Measurements from ENCODE around the gene TSC1. TPM values are rescaled to one million over a fixed set of nuclear protein-coding genes. Genes with fewer than 3 reads are reported as not detected.

TSC1 gene
- total RNA-seq, 2 donors from 2014 or later: 27.7 to 82.2 TPM

DNA sequence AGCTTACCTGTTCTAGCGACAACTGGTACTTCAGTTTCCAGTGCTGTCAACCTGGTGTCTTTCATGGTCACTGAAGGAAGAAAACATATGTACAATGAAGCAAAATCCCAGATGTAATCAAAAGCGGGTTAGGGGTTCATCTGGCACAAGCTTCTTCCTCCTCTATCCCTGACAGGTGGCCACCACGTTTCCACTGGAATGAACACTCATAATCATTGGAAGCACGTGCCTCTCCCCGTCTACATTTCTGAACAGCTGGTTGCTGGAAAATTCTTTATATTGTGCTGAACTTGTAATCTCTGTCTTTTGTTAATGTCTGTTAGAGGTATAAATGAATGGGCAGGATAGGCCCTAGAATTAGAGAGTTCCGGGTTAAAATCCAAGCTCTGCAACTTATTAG lies 9.4 kb downstream of the TSC1 start:
- WGBS: 86% methylated on average over 6 of the region's 6 CpGs
- Histone ChIP-seq H3K27me3 (replicated peaks; ENCODE audit: insufficient read depth) (no peaks in the 10 kb centered on the region), H3K36me3 (peaks cover 0 to 4% of the 10 kb centered on the region in 2 donors), H3K9me3 (no peaks in the 10 kb centered on the region), H3K4me1 (replicated peaks) (no peaks in the 10 kb centered on the region), H3K27ac (no peak overlapping the region), H3K4me3 (no peak overlapping the region)
- intact Hi-C loops (cut with DNase I): no loop called here
- TF ChIP-seq, protein P1, sequence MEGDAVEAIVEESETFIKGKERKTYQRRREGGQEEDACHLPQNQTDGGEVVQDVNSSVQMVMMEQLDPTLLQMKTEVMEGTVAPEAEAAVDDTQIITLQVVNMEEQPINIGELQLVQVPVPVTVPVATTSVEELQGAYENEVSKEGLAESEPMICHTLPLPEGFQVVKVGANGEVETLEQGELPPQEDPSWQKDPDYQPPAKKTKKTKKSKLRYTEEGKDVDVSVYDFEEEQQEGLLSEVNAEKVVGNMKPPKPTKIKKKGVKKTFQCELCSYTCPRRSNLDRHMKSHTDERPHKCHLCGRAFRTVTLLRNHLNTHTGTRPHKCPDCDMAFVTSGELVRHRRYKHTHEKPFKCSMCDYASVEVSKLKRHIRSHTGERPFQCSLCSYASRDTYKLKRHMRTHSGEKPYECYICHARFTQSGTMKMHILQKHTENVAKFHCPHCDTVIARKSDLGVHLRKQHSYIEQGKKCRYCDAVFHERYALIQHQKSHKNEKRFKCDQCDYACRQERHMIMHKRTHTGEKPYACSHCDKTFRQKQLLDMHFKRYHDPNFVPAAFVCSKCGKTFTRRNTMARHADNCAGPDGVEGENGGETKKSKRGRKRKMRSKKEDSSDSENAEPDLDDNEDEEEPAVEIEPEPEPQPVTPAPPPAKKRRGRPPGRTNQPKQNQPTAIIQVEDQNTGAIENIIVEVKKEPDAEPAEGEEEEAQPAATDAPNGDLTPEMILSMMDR (IDR thresholded peaks at IDR 0.05): no peak
- TF ChIP-seq POLR2AphosphoS5 (IDR thresholded peaks at IDR 0.05) (no peak), POLR2A (IDR thresholded peaks at IDR 0.05) (no peak)
- DNase-seq (ENCODE audit: low spot score): no peak

- Histone ChIP-seq H3K9me3 (no peaks in the 10 kb centered on the region), H3K27ac (no peak overlapping the region), H3K27me3 (replicated peaks; ENCODE audit: insufficient read depth) (no peaks in the 10 kb centered on the region), H3K36me3 (peaks cover 0 to 4% of the 10 kb centered on the region in 2 donors), H3K4me1 (replicated peaks) (no peaks in the 10 kb centered on the region), H3K4me3 (no peak overlapping the region)
- DNase-seq (ENCODE audit: low spot score): no peak
- intact Hi-C loops (cut with DNase I): no loop called here
- no peak for TF ChIP-seq POLR2AphosphoS5 (IDR thresholded peaks at IDR 0.05)
- TF ChIP-seq, protein P1 (IDR thresholded peaks at IDR 0.05): no peak
- no peak for TF ChIP-seq POLR2A (IDR thresholded peaks at IDR 0.05)
- WGBS: 82% methylated on average over 9 of the region's 9 CpGs
Observed at GRCh38 chr9:132931178-132931735, 13.2 kb downstream of the TSC1 start.

DNA sequence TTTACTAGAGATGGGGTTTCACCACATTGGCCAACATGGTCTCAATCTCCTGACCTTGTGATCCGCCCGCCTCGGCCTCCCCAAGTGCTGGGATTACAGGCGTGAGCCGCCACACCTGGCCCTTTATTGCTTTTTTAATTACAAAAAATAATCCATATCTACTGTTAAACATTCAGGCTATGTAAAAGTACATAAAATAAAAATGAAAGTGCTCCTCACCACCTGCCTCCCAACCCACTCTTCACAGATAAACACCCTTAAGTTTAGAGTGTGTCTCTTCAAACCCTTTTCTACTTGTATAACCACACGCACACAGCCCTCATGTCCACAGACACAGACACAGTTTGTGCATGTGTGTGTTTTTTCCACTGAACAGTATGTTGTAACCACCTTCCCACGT lies 16.7 kb downstream of the TSC1 start:
- no peaks in the 10 kb centered on the region for H3K27me3 ChIP-seq (replicated peaks; ENCODE audit: insufficient read depth)
- H3K9me3 ChIP-seq: no peaks in the 10 kb centered on the region
- WGBS: 87% methylated on average over 7 of the region's 7 CpGs
- H3K4me3 ChIP-seq: no peak overlapping the region
- no peak overlapping the region for H3K27ac ChIP-seq
- no peak for DNase-seq (ENCODE audit: low spot score)
- TF ChIP-seq POLR2A (IDR thresholded peaks at IDR 0.05): no peak
- no peaks in the 10 kb centered on the region for H3K36me3 ChIP-seq
- no peaks in the 10 kb centered on the region for H3K4me1 ChIP-seq (replicated peaks)
- intact Hi-C loops (cut with DNase I): no loop called here

GRCh38 chr9:132923346-132923902 lies 21.0 kb downstream of the TSC1 start:
- no peaks in the 10 kb centered on the region for H3K4me1 ChIP-seq (replicated peaks)
- DNase-seq (ENCODE audit: low spot score): no peak
- TF ChIP-seq POLR2A (IDR thresholded peaks at IDR 0.05): no peak
- TF ChIP-seq POLR2AphosphoS5 (IDR thresholded peaks at IDR 0.05): no peak
- TF ChIP-seq, protein P1 (IDR thresholded peaks at IDR 0.05): no peak
- no peaks in the 10 kb centered on the region for H3K27me3 ChIP-seq (replicated peaks; ENCODE audit: insufficient read depth)
- H3K36me3 ChIP-seq: peaks cover 0 to 10% of the 10 kb centered on the region in 2 donors
- H3K9me3 ChIP-seq: no peaks in the 10 kb centered on the region
- H3K27ac ChIP-seq: no peak overlapping the region
- no peak overlapping the region for H3K4me3 ChIP-seq
- WGBS: 84% methylated on average over 9 of the region's 9 CpGs
- intact Hi-C loops (cut with DNase I): no loop called here

GRCh38 chr9:132919614-132920268 lies 24.7 kb downstream of the TSC1 start:
- Histone ChIP-seq H3K9me3 (no peaks in the 10 kb centered on the region), H3K27me3 (replicated peaks; ENCODE audit: insufficient read depth) (no peaks in the 10 kb centered on the region), H3K4me3 (no peak overlapping the region), H3K36me3 (peaks cover 0 to 10% of the 10 kb centered on the region in 2 donors), H3K27ac (no peak overlapping the region), H3K4me1 (replicated peaks) (no peaks in the 10 kb centered on the region)
- intact Hi-C loops (cut with DNase I): no loop called here
- 94% methylated on average over 7 of the region's 7 CpGs for WGBS
- no peak for DNase-seq (ENCODE audit: low spot score)
- TF ChIP-seq, protein P1 (IDR thresholded peaks at IDR 0.05): no peak
- TF ChIP-seq POLR2A (IDR thresholded peaks at IDR 0.05) (no peak), POLR2AphosphoS5 (IDR thresholded peaks at IDR 0.05) (no peak)

Data from prostate gland (tissue), 2 donors.